ENCODE data around the gene GAPDHS. TPM values are rescaled to one million over a fixed set of nuclear protein-coding genes. Genes with fewer than 3 reads are reported as not detected.

GAPDHS gene
- total RNA-seq, 1 donor from 2014 or later = not detected

DNA sequence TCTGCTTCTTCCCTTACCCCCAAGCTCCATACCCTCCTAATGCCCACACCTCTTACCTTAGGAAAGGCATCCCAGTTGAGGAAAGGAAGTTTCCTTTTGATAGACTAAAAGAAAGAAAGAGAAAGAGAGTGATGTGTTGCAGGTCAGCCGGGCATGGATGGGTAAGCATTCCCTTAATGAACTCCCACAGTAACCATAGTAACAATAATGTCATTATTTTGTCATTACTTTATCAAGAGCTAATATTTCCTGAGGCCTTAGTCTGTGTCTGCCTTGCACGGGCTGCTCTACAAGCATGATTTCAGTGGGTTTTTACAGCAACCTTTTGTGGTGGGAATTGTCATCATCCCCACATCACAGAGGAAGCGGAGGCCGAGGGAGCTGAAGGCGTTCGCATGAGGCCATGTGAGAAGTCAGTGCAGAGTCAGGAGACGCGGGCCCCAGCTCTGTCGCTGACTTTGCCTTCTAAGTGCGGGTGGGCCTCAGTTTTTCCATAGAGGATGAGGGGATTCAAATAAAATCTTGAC, 45.5 kb upstream of the GAPDHS start:
- H3K4me3 ChIP-seq = no peak overlapping the region
- no peaks in the 10 kb centered on the region for H3K36me3 Mint-ChIP-seq
- H3K27me3 ChIP-seq = peaks cover 4% of the 10 kb centered on the region
- no peak for DNase-seq (ENCODE audit: low spot score)
- no peaks in the 10 kb centered on the region for H3K4me1 Mint-ChIP-seq
- no peak overlapping the region for H3K27ac ChIP-seq
- H3K4me1 ChIP-seq = no peaks in the 10 kb centered on the region
- H3K79me2 ChIP-seq (ENCODE audit: low read depth) = no peaks in the 10 kb centered on the region
- no peaks in the 10 kb centered on the region for H4K20me1 ChIP-seq (ENCODE audit: low read depth)
- TF ChIP-seq, protein P1, sequence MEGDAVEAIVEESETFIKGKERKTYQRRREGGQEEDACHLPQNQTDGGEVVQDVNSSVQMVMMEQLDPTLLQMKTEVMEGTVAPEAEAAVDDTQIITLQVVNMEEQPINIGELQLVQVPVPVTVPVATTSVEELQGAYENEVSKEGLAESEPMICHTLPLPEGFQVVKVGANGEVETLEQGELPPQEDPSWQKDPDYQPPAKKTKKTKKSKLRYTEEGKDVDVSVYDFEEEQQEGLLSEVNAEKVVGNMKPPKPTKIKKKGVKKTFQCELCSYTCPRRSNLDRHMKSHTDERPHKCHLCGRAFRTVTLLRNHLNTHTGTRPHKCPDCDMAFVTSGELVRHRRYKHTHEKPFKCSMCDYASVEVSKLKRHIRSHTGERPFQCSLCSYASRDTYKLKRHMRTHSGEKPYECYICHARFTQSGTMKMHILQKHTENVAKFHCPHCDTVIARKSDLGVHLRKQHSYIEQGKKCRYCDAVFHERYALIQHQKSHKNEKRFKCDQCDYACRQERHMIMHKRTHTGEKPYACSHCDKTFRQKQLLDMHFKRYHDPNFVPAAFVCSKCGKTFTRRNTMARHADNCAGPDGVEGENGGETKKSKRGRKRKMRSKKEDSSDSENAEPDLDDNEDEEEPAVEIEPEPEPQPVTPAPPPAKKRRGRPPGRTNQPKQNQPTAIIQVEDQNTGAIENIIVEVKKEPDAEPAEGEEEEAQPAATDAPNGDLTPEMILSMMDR (IDR thresholded peaks at IDR 0.05) = no peak
- no peak for TF ChIP-seq EZH2phosphoT487 (IDR thresholded peaks at IDR 0.05)
- TF ChIP-seq EZH2 (IDR thresholded peaks at IDR 0.05) = no peak
- H3K9me3 ChIP-seq (ENCODE audit: low read depth) = no peaks in the 10 kb centered on the region
- H3K4me2 ChIP-seq = no peak overlapping the region
- no peak overlapping the region for H2AFZ ChIP-seq (replicated peaks)
- no peaks in the 10 kb centered on the region for H3K9me3 Mint-ChIP-seq
- H3K9ac ChIP-seq = no peak overlapping the region
- no peaks in the 10 kb centered on the region for H3F3A ChIP-seq (ENCODE audit: low read depth)
- no peak overlapping the region for H3K4me3 Mint-ChIP-seq
- peaks cover 8% of the 10 kb centered on the region for H3K27me3 Mint-ChIP-seq (ENCODE audit: insufficient read depth, low read depth)
- H3K36me3 ChIP-seq = no peaks in the 10 kb centered on the region
- no peak overlapping the region for H3K27ac Mint-ChIP-seq

DNA sequence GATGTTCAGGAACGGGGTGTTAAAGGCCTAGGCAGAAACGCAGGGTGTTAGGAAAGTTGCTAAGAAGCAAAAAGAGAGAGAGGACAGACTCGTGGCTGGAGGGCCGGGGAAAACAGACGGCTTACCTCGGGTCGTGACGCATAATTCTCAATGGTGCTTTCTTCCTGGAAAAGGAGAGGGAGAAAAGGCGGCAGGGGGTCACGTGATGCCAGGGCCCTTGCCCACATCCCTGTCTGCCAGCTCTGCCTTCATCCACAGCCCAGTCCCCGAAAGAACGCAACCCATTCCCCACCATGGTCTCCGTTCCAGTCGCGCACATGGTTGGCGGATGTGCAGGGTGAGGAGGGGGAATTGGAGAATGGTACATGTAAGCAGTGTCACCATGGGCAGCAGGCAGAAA, 44.6 kb upstream of the GAPDHS start:
- Mint-ChIP-seq H3K27me3 (ENCODE audit: insufficient read depth, low read depth) (peaks cover 5% of the 10 kb centered on the region), H3K9me3 (no peaks in the 10 kb centered on the region), H3K4me3 (no peak overlapping the region), H3K27ac (no peak overlapping the region), H3K36me3 (no peaks in the 10 kb centered on the region), H3K4me1 (no peaks in the 10 kb centered on the region)
- Histone ChIP-seq H4K20me1 (ENCODE audit: low read depth) (no peaks in the 10 kb centered on the region), H3K4me1 (no peaks in the 10 kb centered on the region), H3K27ac (no peak overlapping the region), H3K27me3 (peaks cover 4% of the 10 kb centered on the region), H3F3A (ENCODE audit: low read depth) (no peaks in the 10 kb centered on the region), H3K4me3 (no peak overlapping the region), H3K36me3 (no peaks in the 10 kb centered on the region), H3K4me2 (no peak overlapping the region), H3K9ac (no peak overlapping the region), H3K79me2 (ENCODE audit: low read depth) (no peaks in the 10 kb centered on the region), H2AFZ (replicated peaks) (no peak overlapping the region), H3K9me3 (ENCODE audit: low read depth) (no peaks in the 10 kb centered on the region)
- no peak for TF ChIP-seq EZH2phosphoT487 (IDR thresholded peaks at IDR 0.05)
- no peak for TF ChIP-seq EZH2 (IDR thresholded peaks at IDR 0.05)
- TF ChIP-seq, protein P1 (IDR thresholded peaks at IDR 0.05) = no peak
- no peak for DNase-seq (ENCODE audit: low spot score)

DNA sequence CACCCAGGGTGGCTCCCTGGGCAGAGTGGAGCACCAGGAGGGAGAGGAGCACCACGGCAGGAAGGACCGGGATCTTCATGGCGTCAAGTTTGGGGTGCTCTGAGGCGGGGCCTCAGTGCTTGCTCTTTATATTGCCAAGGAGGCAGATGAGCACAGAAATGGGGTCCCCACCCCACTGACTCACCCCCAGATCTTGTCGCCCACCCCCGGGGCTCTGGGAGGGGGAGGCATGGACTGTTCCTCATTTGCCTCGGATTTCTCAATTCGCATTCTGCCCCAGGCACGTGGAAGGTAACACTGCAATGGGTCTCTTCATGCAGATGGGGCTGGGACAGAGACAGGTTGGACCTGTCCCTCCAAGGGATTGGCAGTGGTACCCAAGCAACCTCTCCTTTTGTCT, 42.9 kb upstream of the GAPDHS start, which contains the start of gene KRTDAP:
Gene KRTDAP (minus strand): TSS at position 101 of the 400 bp plus-strand sequence. CDS start 22 bp downstream, at position 79.
- no peak for TF ChIP-seq EZH2 (IDR thresholded peaks at IDR 0.05)
- TF ChIP-seq, protein P1 (IDR thresholded peaks at IDR 0.05) = no peak
- no peak for TF ChIP-seq EZH2phosphoT487 (IDR thresholded peaks at IDR 0.05)
- Histone ChIP-seq H3K4me3 (no peak within 1 kb of the TSS), H4K20me1 (ENCODE audit: low read depth) (no peaks in the 10 kb centered on the region), H3K4me1 (no peaks in the 10 kb centered on the region), H3K9ac (no peak within 1 kb of the TSS), H3K27ac (no peak within 1 kb of the TSS), H3K79me2 (ENCODE audit: low read depth) (no peaks in the 10 kb centered on the region), H3K9me3 (ENCODE audit: low read depth) (no peaks in the 10 kb centered on the region), H3K36me3 (no peaks in the 10 kb centered on the region), H3K4me2 (no peak within 1 kb of the TSS), H2AFZ (replicated peaks) (no peak within 1 kb of the TSS), H3F3A (ENCODE audit: low read depth) (no peaks in the 10 kb centered on the region), H3K27me3 (peaks cover 4% of the 10 kb centered on the region)
- Mint-ChIP-seq H3K9me3 (no peaks in the 10 kb centered on the region), H3K4me1 (no peaks in the 10 kb centered on the region), H3K27ac (no peak within 1 kb of the TSS), H3K27me3 (ENCODE audit: insufficient read depth, low read depth) (peaks cover 5% of the 10 kb centered on the region), H3K4me3 (no peak within 1 kb of the TSS), H3K36me3 (no peaks in the 10 kb centered on the region)
- no peak for DNase-seq (ENCODE audit: low spot score)
